HFFc6 (cell line): ENCODE measurements around the gene NXPH4. TPM values are rescaled to one million over a fixed set of nuclear protein-coding genes. Genes with fewer than 3 reads are reported as not detected.

Experiments used
- DNase-seq: peaks from one replicate; pipeline ENCODE4 v3.0.0-alpha.2; 2018
- H3K27ac Mint-ChIP-seq: 2 replicates; pipeline ENCODE4 v1.8.0; 2020; ENCODE audit warnings: mild to moderate bottlenecking, mixed read lengths
- H3K27me3 Mint-ChIP-seq: 2 replicates; pipeline ENCODE4 v1.8.0; 2021; ENCODE audit warnings: mild to moderate bottlenecking, moderate library complexity, mixed read lengths; ENCODE audit not compliant: insufficient read depth
- H3K36me3 Mint-ChIP-seq: 2 replicates; pipeline ENCODE4 v1.8.0; 2021; ENCODE audit warnings: low read depth, mixed read lengths
- H3K4me1 Mint-ChIP-seq: 2 replicates; pipeline ENCODE4 v1.8.0; 2020; ENCODE audit warnings: low read depth, mixed read lengths
- H3K4me3 Mint-ChIP-seq: 2 replicates; pipeline ENCODE4 v1.8.0; 2020; ENCODE audit warnings: mild to moderate bottlenecking, moderate library complexity, mixed read lengths
- H3K9me3 Mint-ChIP-seq: 2 replicates; pipeline ENCODE4 v1.8.0; 2020; ENCODE audit warnings: mild to moderate bottlenecking, mixed read lengths
- CTCF ChIP-seq: fragments of 200-600 bp; sonication (generic); IDR thresholded peaks from 2 replicates; pipeline ENCODE4 v1.5.0; 2021; ENCODE audit warnings: antibody characterized with exemption, mild to moderate bottlenecking
- total RNA-seq, 6 experiments: library from RNA; stranded (reverse); fragmentation: NEBNext Ultra II Directional; extraction: Animal tissue kit (Norgen Biotek cat#: 25700); gene quantifications; 2 replicates in 1 of 6; 3 replicates in 5 of 6; pipeline ENCODE4 v1.2.3, GENCODE V29; 2021

Gene NXPH4
- total RNA-seq, 6 experiments from 2014 or later, result 2.9 to 8.2 (median 3.9) TPM

GRCh38 chr12:57234571-57235016 lies 18.0 kb downstream of the NXPH4 start:
- peaks cover 27% of the 10 kb centered on the region for H3K36me3 Mint-ChIP-seq
- H3K4me1 Mint-ChIP-seq, result peaks cover 47% of the 10 kb centered on the region
- no peak overlapping the region for H3K27ac Mint-ChIP-seq
- DNase-seq, result no peak
- no peak overlapping the region for H3K4me3 Mint-ChIP-seq
- peaks cover 5% of the 10 kb centered on the region for H3K27me3 Mint-ChIP-seq
- no peaks in the 10 kb centered on the region; the same call in 1 of the 2 replicates for H3K9me3 Mint-ChIP-seq
- TF ChIP-seq CTCF, result no peak

- Mint-ChIP-seq H3K9me3 (no peaks in the 10 kb centered on the region; the same call in 1 of the 2 replicates), H3K4me1 (peaks cover 49% of the 10 kb centered on the region), H3K27me3 (peaks cover 7% of the 10 kb centered on the region), H3K27ac (no peak overlapping the region), H3K4me3 (no peak overlapping the region), H3K36me3 (peaks cover 21% of the 10 kb centered on the region)
- TF ChIP-seq CTCF, result no peak
- no peak for DNase-seq
Measured at GRCh38 chr12:57235017-57235727, 18.6 kb downstream of the NXPH4 start.

- Mint-ChIP-seq H3K27me3 (peaks cover 12% of the 10 kb centered on the region), H3K27ac (no peak overlapping the region), H3K9me3 (no peaks in the 10 kb centered on the region; the same call in 1 of the 2 replicates), H3K36me3 (peaks cover 16% of the 10 kb centered on the region), H3K4me1 (peaks cover 49% of the 10 kb centered on the region), H3K4me3 (no peak overlapping the region)
- no peak for DNase-seq
- no peak for TF ChIP-seq CTCF
Measured at GRCh38 chr12:57235728-57236131, 19.1 kb downstream of the NXPH4 start.

- Mint-ChIP-seq H3K27ac (no peak overlapping the region), H3K27me3 (peaks cover 13% of the 10 kb centered on the region)
- DNase-seq, result no peak
Measured at GRCh38 chr12:57236201-57236924, 19.8 kb downstream of the NXPH4 start.

More at GRCh38 chr12:57236201-57236924, 19.8 kb downstream of the NXPH4 start:
- no peak overlapping the region for H3K4me3 Mint-ChIP-seq
- peaks cover 49% of the 10 kb centered on the region for H3K4me1 Mint-ChIP-seq
- TF ChIP-seq CTCF, result no peak
- H3K9me3 Mint-ChIP-seq, result no peaks in the 10 kb centered on the region; the same call in 1 of the 2 replicates
- H3K36me3 Mint-ChIP-seq, result peaks cover 14% of the 10 kb centered on the region
